ENCODE results near the gene PKIG. TPM values are rescaled to one million over a fixed set of nuclear protein-coding genes. Genes with fewer than 3 reads are reported as not detected.

The PKIG gene
- polyA plus RNA-seq, 1 donor (not counting 4 experiments of a cell fraction or from before 2014, with no cell fraction given) = 6.6 TPM

- Histone ChIP-seq H2AFZ (ENCODE audit: control insufficient read depth, low read length) (no peak overlapping the region), H4K20me1 (ENCODE audit: control insufficient read depth, extremely low read depth, insufficient read depth, low read length) (no peaks in the 10 kb centered on the region), H3K9me1 (ENCODE audit: control insufficient read depth, extremely low read depth, insufficient read depth, low read length) (no peaks in the 10 kb centered on the region), H3K27me3 (ENCODE audit: control insufficient read depth, extremely low read depth, insufficient read depth, low read length) (no peaks in the 10 kb centered on the region), H3K36me3 (ENCODE audit: control insufficient read depth in 2 of 2, extremely low read depth in 1 of 2, insufficient read depth in 2 of 2, low read length in 2 of 2) (peaks cover 4 to 11% of the 10 kb centered on the region in 2 experiments), H3K27ac (ENCODE audit: control insufficient read depth, insufficient read depth, low read length) (no peak overlapping the region), H3K4me3 (ENCODE audit: control insufficient read depth in 2 of 3, extremely low read depth in 1 of 3, insufficient read depth in 2 of 3, low read depth in 1 of 3, low read length in 3 of 3) (no peak overlapping the region), H3K4me2 (ENCODE audit: control insufficient read depth, extremely low read depth, insufficient read depth, low read depth, low read length) (no peak overlapping the region), H3K9ac (ENCODE audit: control insufficient read depth, extremely low read depth, insufficient read depth, low read length) (no peak overlapping the region), H3K9me3 (ENCODE audit: control insufficient read depth, low read depth, low read length) (no peaks in the 10 kb centered on the region), H3K79me2 (ENCODE audit: control insufficient read depth, insufficient read depth, low read length) (no peaks in the 10 kb centered on the region), H3K4me1 (ENCODE audit: control insufficient read depth, extremely low read depth, insufficient read depth, low read length) (no peaks in the 10 kb centered on the region)
- no peak for TF ChIP-seq CTCF (optimal IDR thresholded peaks at IDR 0.05 in 1 of 3, IDR thresholded peaks at IDR 0.05 in 1 of 3, conservative IDR thresholded peaks at IDR 0.05 in 1 of 3; ENCODE audit: extremely low read depth in 1 of 3, insufficient read depth in 2 of 3, low read length in 3 of 3)
- no peak for TF ChIP-seq EZH2 (IDR thresholded peaks at IDR 0.05; ENCODE audit: low read length)
- dilution Hi-C loops (cut with MboI; ENCODE audit: extremely low pct_ligation_motif_present, low sequenced_read_pairs) = no loop called here
- no peak for DNase-seq (ENCODE audit: low read depth, low spot score)
- no peak for FAIRE-seq
These were observed 46.6 kb downstream of the PKIG start for GRCh38 chr20:44629017-44629385.

GRCh38 chr20:44629542-44629941, 47.2 kb downstream of the PKIG start:
- H3K27me3 ChIP-seq (ENCODE audit: control insufficient read depth, extremely low read depth, insufficient read depth, low read length) = no peaks in the 10 kb centered on the region
- H3K36me3 ChIP-seq (ENCODE audit: control insufficient read depth in 2 of 2, extremely low read depth in 1 of 2, insufficient read depth in 2 of 2, low read length in 2 of 2) = peaks cover 1 to 15% of the 10 kb centered on the region in 2 experiments
- no peak overlapping the region for H3K27ac ChIP-seq (ENCODE audit: control insufficient read depth, insufficient read depth, low read length)
- DNase-seq (ENCODE audit: low read depth, low spot score) = no peak
- H3K9ac ChIP-seq (ENCODE audit: control insufficient read depth, extremely low read depth, insufficient read depth, low read length) = no peak overlapping the region
- H2AFZ ChIP-seq (ENCODE audit: control insufficient read depth, low read length) = no peak overlapping the region
- TF ChIP-seq CTCF (optimal IDR thresholded peaks at IDR 0.05 in 1 of 3, IDR thresholded peaks at IDR 0.05 in 1 of 3, conservative IDR thresholded peaks at IDR 0.05 in 1 of 3; ENCODE audit: extremely low read depth in 1 of 3, insufficient read depth in 2 of 3, low read length in 3 of 3) (no peak), EZH2 (IDR thresholded peaks at IDR 0.05; ENCODE audit: low read length) (no peak)
- no peaks in the 10 kb centered on the region for H3K4me1 ChIP-seq (ENCODE audit: control insufficient read depth, extremely low read depth, insufficient read depth, low read length)
- H3K4me2 ChIP-seq (ENCODE audit: control insufficient read depth, extremely low read depth, insufficient read depth, low read depth, low read length) = no peak overlapping the region
- no peaks in the 10 kb centered on the region for H4K20me1 ChIP-seq (ENCODE audit: control insufficient read depth, extremely low read depth, insufficient read depth, low read length)
- H3K79me2 ChIP-seq (ENCODE audit: control insufficient read depth, insufficient read depth, low read length) = no peaks in the 10 kb centered on the region
- dilution Hi-C loops (cut with MboI; ENCODE audit: extremely low pct_ligation_motif_present, low sequenced_read_pairs) = no loop called here
- H3K9me1 ChIP-seq (ENCODE audit: control insufficient read depth, extremely low read depth, insufficient read depth, low read length) = no peaks in the 10 kb centered on the region
- H3K9me3 ChIP-seq (ENCODE audit: control insufficient read depth, low read depth, low read length) = no peaks in the 10 kb centered on the region
- H3K4me3 ChIP-seq (ENCODE audit: control insufficient read depth in 2 of 3, extremely low read depth in 1 of 3, insufficient read depth in 2 of 3, low read depth in 1 of 3, low read length in 3 of 3) = no peak overlapping the region
- no peak for FAIRE-seq
